ENCODE results near the gene MASP1.
"Not testable (repeated sequence)": the region's sequence is repeated elsewhere in the genome, so short reads cannot be mapped to it uniquely, and the experiment has no call there.

The MASP1 gene

DNA sequence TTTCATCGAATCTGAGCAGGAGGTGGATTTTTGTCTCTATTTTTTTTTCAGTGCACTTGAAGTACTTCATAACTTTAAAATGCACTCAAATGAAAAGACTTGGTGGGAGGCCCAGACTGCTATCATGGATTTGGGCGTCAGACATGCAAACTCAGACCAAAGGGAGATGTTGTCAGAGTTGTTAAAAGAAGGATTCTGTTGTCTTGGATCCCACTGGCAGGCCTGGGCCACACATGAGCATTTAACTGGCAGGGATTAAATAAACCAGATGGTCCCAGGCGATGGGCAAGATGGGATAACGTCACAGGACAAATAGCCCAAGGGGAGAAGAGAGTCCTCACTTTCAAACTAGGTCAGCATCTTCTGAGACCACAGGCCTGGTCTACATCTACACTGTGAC, 78.8 kb downstream of the MASP1 start:
- no peak for DNase-seq

DNA sequence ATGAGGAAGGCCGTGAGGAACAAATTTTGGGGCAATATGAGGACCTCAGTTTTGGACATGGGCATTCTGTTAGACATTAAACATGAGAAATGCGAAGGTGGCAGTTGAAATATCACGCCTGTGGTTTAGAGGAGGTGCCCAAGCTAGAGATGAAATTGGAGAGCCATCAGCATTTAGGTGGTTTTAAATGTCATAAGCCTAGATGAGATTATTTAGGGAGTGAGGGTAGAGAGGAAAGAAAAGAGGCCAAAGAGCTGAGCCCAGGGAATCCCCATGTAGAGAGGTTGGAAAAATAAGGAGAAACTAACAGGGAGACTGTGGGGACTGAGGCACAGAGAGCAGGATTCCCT, 79.4 kb downstream of the MASP1 start:
- DNase-seq = no peak

GRCh38 chr3:187211532-187212195, 79.9 kb downstream of the MASP1 start:
- DNase-seq = no peak

DNA sequence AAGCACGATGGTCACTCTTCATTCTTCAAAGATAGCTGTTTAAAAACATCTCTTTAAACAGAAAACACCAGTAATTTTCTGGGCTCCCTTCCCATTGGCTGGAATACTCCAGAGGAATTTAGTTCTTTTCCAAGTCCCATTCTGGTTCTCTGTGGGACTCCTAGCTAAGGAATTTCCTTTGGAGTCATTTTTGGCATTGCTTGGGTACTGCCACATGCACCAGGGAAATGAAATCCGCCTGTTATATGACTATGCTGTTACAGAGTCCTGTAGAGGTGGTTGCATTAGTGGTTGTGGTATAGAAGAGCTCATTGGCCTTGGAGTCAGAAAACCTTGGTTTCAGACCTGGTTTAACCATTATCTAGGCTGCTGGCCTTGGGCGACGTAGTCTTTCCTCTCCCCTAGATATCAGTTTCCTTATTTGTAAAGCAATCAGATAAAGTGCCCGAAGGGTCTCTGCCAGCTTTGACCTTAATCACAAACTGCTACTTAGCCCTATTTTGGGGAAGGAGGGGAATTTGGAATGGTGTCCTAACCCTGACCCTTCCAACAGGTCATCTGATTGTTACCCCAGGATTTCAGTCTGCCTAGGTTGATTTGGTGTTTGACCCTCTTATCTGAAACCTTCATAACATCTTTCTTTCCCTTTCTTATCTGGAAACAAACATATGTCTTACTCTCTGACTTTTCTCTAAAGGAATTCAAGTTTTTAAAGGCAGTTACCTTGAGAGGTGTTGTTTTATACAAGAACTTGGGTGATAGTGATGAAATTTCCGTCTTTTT, 80.8 kb downstream of the MASP1 start:
- no peak for DNase-seq

DNA sequence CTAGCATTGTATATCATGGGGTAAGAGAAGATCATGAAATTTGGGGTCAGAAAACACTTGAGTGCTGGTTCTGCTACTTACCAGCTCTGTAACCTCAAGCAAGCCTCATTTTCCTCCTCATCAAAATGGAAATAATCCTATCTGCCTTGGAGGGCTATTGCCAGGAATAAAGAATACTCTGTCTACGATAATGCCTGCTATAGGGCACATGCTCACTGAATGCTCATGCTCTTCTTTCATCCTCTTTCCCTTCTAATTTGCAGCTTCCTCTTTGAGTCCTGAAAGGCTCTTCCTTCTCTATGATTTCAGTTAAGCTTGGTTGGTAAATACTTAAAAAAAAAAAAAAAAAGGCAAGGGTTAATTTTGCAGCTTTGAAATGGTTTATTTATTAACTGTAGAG, 81.4 kb downstream of the MASP1 start:
- DNase-seq = no peak

- DNase-seq = no peak
Observed at GRCh38 chr3:187209491-187209890, 82.0 kb downstream of the MASP1 start.

DNA sequence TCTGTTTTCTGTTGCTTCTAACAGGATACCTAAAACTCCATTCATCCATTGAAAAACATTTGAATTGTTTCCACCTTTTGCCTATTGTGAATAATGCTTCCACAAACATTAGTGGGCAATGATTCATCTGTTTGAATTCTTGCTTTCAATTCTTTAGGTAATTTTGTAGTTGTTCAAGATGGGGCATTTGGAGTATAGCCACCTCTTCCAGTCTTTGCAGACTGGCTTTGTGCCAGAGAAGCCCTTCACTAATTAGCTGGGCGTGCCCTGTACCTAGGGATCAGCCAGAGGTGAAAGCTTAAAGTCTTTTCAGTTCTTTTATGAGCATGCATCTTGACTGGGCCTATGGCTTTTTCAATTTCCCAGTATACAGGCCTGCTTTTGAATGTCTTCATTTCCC, 83.4 kb downstream of the MASP1 start:
- DNase-seq = no peak

DNA sequence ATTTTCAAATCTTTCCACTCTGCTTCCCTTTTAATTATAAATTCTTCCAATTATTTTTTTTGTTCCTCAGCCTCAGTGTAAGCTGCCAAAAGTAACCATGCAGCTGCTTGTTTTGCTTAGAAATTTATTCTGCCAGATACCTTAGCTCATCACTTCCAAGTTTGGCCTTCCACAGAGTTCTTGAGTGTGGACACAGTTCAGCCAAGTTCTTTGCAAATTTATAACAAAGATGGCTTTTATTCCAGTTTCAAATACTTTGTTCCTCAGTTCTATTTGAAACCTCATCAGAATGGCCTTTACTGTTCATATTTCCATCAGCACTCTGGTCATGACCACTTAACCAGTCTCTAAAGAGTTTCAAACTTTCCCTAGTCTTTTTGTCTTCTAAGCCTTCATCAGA, 83.9 kb downstream of the MASP1 start:
- no peak for DNase-seq

DNA sequence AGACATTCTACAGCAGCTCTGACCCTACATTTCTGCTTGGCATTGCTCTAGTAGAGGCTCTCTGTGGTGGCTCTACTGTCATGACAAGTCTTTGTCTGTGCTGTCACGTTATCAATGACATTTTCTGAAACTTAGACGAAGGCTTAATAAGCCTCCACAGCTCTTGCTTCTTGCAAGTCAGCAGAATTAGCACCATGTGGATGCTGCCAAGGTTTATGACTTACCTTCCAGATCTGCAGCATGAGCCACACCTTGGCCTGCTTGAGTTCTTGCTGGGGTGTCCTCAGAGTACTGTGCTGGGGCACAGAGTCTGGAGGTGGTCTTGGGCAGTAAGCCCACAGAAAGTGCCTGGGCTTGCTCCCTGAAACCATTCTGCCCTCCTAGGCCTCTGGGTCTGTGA, 84.5 kb downstream of the MASP1 start:
- DNase-seq = no peak

- DNase-seq = no peak
Observed at GRCh38 chr3:187205683-187206082, 85.9 kb downstream of the MASP1 start.

DNA sequence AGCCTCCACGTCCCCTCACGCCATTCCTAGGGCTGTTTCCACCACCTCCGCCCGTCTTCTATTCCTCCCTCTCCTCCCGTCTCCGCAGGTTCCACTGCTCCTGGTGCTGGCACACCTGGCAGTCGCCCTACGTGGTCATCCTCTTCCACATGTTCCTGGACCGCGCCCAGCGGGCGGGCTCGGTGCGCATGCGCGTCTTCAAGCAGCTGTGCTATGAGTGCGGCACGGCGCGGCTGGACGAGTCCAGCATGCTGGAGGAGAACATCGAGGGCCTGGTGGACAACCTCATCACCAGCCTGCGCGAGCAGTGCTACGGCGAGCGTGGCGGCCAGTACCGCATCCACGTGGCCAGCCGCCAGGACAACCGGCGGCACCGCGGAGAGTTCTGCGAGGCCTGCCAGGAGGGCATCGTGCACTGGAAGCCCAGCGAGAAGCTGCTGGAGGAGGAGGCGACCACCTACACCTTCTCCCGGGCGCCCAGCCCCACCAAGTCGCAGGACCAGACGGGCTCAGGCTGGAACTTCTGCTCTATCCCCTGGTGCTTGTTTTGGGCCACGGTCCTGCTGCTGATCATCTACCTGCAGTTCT, 92.0 kb downstream of the MASP1 start:
- DNase-seq = not testable (repeated sequence)

- DNase-seq = no peak
Observed at GRCh38 chr3:187198490-187198889, 93.0 kb downstream of the MASP1 start.

- DNase-seq = peak; percentile 21
Observed at GRCh38 chr3:187197335-187197649, 94.2 kb downstream of the MASP1 start, which contains the start of gene RTP1. TSS of gene RTP1 (plus strand) at chr3:187197486. CDS start at chr3:187197516, 30 bp downstream.

DNA sequence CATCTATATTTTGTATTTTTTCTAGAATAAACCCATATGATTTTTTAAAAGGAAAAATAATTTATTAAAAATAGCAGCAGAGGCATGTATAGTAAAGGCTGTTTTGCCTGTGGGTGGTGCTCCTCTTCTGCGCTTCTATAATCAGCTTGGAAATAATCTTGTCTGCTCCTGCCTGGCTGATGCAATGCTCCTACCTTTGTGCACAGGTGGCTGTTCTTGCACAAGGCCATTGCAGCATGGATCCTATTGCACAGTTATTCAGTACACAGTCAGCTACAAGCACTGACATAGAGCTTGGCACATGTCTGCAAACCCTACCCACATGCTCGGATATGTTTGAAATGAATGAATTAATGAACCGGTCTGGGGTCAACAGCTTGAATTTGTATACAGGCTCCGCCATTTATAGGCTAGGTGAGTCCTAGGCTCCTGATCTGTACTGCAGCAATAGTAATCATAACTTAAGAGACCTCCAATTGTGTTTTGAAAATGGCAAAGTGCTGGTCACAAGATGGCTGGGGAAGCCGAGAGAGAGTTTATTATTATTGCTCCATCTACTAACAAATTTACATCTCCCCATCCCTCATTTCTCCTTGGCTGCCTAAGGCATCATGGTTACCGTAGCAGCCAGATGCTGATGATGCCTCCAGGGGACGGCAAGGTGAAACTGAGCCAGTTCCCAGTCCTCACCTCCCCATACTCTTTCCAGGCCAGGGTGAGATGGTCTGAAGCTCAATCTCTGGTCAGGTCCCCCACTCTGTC, 94.8 kb downstream of the MASP1 start:
- DNase-seq = no peak

DNA sequence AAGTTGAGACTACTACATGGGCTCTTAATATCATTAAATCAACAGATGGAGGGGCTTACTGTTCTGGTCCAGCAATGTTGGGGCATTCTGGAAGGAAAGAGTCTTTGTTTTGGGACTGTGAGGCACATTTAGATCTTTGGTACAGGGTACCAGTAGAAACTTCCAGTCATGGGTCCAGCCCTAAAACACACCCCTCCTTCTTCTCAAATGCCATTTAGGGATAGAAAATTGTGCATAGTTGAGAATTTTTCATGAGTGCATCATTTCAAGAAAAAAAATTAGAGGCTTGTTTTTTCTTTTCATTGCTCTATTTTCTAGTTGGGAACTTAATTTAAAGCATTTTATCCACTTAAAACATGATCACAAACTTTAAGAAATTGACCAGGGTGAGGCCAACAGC, 98.4 kb downstream of the MASP1 start:
- DNase-seq = no peak

DNA sequence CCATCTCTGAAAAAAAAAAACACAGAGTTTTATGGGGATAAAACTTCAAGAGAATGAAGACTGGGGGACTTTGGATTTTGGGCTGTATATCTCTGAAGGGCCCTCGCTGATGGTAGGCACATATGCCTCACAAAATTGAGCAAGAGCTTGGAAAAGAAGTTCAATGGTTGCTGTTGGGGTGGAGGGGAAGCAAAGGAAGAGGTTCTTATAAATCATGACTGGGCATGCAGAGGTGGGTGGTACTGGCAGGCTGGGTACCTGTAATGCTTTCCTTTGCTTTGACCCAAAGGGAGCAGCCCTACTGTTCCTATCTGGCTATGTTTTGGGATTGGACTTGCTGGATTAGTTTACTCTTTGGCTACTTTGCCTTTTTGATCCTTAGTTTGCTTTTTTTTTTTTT, 100.3 kb downstream of the MASP1 start:
- no peak for DNase-seq

DNA sequence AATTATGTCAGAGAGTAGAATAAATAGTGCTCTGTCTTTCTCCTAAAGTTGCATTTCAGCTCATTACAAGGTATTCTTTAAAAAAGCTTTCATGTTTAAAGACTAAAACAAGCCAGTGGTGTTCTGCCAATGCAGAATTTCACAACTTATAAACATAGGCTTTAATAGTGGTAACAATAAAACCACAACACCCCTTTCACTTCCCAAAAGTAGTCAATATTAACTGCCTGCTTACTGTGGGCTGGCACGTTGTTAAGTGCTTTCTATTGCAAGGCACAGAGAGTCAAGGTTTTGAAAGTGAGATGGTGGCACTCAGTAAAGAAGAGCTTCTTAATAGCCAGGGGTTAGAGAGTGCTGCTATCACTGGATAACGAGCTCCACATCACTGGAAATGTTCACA, 102.6 kb downstream of the MASP1 start:
- no peak for DNase-seq

- no peak for DNase-seq
Observed at GRCh38 chr3:187186801-187187421, 104.6 kb downstream of the MASP1 start.

- no peak for DNase-seq
Observed at GRCh38 chr3:187186375-187186774, 105.2 kb downstream of the MASP1 start.

- no peak for DNase-seq
Observed at GRCh38 chr3:187185759-187186158, 105.8 kb downstream of the MASP1 start.

Measured in NCI-H1436 treated with DMSO at 0.1 percent for 48 hours (cell line).